Right atrium auricular region (tissue), 2 donors: ENCODE measurements around the gene PI4K2A. TPM values are rescaled to one million over a fixed set of nuclear protein-coding genes. Genes with fewer than 3 reads are reported as not detected.
"Not testable (repeated sequence)": the region's sequence is repeated elsewhere in the genome, so short reads cannot be mapped to it uniquely, and the experiment has no call there.

ENCODE experiments used
- DNase-seq: peaks from one replicate; pipeline ENCODE4 v3.0.0-alpha.2; 2019; ENCODE audit warnings: low spot score
- H3K27ac ChIP-seq, 2 donors: fragments of 200-600 bp; sonication (generic); 1 replicate in 1 of 2; 2 replicates in 1 of 2; pipeline ENCODE4 v1.5.1; 2016 to 2019
- H3K27me3 ChIP-seq, 2 donors: fragments of 200-600 bp; sonication (generic); one replicate each; pipeline versions ENCODE4 v1.5.1 to v1.6.0; 2017 to 2019
- H3K36me3 ChIP-seq: fragments of 200-600 bp; sonication (generic); one replicate; pipeline ENCODE4 v1.5.1; 2016
- H3K4me1 ChIP-seq, 2 donors: fragments of 200-600 bp; sonication (generic); one replicate each; pipeline versions ENCODE4 v1.5.1 to v1.6.0; 2017 to 2019
- H3K4me3 ChIP-seq, 2 donors: fragments of 200-600 bp; sonication (generic); 1 replicate in 1 of 2; 2 replicates in 1 of 2; pipeline ENCODE4 v1.5.1; 2017 to 2019; ENCODE audit warnings: mild to moderate bottlenecking in 1 of 2, moderate library complexity in 1 of 2
- H3K9me3 ChIP-seq, 2 donors: fragments of 200-600 bp; sonication (generic); one replicate each; pipeline ENCODE4 v1.5.1; 2019
- total RNA-seq, 2 donors: library from RNA; depleted of rRNA; stranded (reverse); fragments of >200 nt; gene quantifications; one replicate each; pipeline ENCODE4 v1.1.0, GENCODE V29; 2016
- TF ChIP-seq, protein P1 (sequence below), 2 donors: fragments of 200-600 bp; sonication (generic); IDR thresholded peaks; one replicate each; pipeline ENCODE4 v1.5.1; 2019; ENCODE audit warnings: antibody characterized with exemption in 2 of 2

The PI4K2A gene
- total RNA-seq, 2 donors from 2014 or later: 14.7 to 20.2 TPM

DNA sequence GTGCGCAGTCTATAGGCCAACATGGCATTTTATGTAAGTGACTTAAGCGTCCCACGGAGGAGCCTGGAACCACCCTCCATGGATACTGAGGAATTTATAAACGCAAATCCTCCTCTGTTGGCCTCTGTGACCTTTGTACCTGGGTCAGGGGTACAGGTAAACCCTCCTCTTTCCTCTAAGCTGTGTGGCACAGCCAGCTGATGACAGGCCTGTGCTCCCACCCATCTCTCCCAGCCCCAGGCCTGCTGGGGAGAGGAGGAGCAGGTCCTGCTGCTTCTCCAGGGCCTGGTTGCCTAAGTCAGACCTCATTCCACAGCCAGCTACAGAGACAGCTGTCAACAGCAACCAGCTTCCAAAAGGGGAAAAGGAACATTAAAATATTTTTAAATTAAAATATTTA lies 41.6 kb downstream of the PI4K2A start:
- Histone ChIP-seq H3K4me3 (no peak overlapping the region), H3K9me3 (no peaks in the 10 kb centered on the region), H3K27me3 (no peaks in the 10 kb centered on the region), H3K4me1 (peaks cover 0 to 33% of the 10 kb centered on the region in 2 donors), H3K27ac (no peak overlapping the region), H3K36me3 (peaks cover 25% of the 10 kb centered on the region)
- TF ChIP-seq, protein P1, sequence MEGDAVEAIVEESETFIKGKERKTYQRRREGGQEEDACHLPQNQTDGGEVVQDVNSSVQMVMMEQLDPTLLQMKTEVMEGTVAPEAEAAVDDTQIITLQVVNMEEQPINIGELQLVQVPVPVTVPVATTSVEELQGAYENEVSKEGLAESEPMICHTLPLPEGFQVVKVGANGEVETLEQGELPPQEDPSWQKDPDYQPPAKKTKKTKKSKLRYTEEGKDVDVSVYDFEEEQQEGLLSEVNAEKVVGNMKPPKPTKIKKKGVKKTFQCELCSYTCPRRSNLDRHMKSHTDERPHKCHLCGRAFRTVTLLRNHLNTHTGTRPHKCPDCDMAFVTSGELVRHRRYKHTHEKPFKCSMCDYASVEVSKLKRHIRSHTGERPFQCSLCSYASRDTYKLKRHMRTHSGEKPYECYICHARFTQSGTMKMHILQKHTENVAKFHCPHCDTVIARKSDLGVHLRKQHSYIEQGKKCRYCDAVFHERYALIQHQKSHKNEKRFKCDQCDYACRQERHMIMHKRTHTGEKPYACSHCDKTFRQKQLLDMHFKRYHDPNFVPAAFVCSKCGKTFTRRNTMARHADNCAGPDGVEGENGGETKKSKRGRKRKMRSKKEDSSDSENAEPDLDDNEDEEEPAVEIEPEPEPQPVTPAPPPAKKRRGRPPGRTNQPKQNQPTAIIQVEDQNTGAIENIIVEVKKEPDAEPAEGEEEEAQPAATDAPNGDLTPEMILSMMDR (IDR thresholded peaks at IDR 0.05): no peak
- no peak for DNase-seq

DNA sequence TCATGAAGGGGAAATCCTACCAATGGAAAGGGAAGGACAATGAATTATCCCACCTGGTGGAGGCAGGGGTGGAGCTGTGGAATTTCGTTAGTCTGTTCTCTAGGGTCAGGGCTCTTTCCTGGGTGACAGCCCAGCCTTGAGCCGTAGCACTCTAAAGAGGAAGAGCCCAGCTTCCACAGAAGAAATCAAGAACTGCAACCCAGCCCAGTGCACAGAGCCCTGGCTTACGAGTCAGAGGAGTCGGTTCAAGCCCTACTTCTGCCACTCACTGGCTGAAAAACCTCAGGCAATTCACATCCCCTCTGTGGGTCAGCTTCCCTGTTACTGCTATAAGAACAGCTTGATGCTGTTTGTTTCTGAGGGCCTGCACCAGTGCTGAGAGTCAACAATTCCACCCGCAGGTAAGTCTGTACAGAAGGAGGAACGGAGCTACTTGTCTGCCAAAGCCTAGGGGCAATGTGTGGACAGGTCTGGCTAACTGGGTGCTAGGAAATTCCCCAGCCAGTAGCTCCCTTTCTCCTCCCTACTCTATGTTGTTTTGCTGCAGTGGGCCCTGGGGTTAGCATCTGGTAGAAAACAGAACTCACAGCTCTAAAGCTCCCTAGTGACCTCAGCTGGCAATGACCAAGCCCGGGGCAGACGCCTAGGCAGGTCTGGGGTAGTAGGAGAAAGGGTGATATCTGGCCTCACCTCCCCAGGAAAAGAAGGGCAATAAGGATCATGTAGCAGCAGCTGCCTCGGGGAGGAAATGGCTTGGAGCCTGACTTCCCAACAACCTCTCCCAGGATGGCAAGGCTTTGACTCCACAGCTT lies 43.3 kb downstream of the PI4K2A start:
- Histone ChIP-seq H3K9me3 (no peaks in the 10 kb centered on the region), H3K36me3 (peaks cover 11% of the 10 kb centered on the region), H3K4me3 (peak overlapping the region in 1 of 2 donors; percentile 16), H3K27me3 (no peaks in the 10 kb centered on the region), H3K4me1 (peaks cover 0 to 47% of the 10 kb centered on the region in 2 donors), H3K27ac (peak overlapping the region; percentile 94 to 97)
- TF ChIP-seq, protein P1 (IDR thresholded peaks at IDR 0.05): no peak
- DNase-seq: no peak

DNA sequence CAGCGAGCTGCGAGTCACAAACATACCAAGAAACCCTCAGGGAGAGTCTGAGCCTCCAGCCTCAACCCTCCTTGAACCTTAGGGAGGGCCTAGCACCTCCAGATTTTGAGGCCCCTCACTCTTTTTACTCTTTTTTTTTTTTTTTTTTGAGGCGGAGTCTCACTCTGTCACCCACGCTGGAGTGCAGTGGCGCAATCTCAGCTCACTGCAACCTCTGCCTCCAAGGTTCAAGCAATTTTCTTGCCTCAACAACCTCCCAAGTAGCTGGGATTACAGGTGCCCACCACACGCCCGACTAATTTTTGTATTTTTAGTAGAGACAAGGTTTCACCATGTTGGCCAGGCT lies 43.9 kb downstream of the PI4K2A start:
- H3K27me3 ChIP-seq, DNase-seq, H3K9me3 ChIP-seq, H3K36me3 ChIP-seq, H3K4me3 ChIP-seq: not testable (repeated sequence)
- peaks cover 0 to 52% of the 10 kb centered on the region in 2 donors for H3K4me1 ChIP-seq
- peak overlapping the region; percentile 94 to 97 for H3K27ac ChIP-seq

DNA sequence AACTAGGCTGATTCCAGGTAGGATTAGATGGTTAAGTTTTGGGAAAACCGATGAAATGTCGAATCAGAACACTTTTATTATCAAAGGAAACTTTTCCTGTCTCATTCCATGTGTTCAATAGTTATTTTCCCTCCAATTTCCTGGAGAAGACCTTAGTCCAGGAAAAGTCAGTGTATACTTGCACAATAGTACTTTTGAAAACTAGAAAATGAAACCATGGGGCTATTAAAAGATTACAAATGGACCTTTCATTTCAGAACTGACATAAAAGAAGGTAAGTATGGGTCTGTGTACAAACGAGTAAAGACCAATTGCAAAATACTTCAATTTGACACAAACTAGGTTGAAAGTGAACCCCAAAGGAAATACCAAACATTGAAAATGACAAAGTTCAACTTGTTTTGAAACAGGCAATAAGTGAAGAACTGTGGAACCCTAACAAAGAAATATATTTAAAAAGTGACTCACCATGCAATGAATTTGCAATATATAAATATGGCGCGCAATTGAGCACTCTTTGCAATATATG lies 44.5 kb downstream of the PI4K2A start:
- TF ChIP-seq, protein P1 (IDR thresholded peaks at IDR 0.05): no peak
- Histone ChIP-seq H3K36me3 (peaks cover under 1% of the 10 kb centered on the region), H3K9me3 (no peaks in the 10 kb centered on the region), H3K27ac (peak overlapping the region; percentile 94 to 97), H3K4me3 (peak overlapping the region; percentile 78 to 90), H3K4me1 (peaks cover 0 to 53% of the 10 kb centered on the region in 2 donors), H3K27me3 (no peaks in the 10 kb centered on the region)
- no peak for DNase-seq

DNA sequence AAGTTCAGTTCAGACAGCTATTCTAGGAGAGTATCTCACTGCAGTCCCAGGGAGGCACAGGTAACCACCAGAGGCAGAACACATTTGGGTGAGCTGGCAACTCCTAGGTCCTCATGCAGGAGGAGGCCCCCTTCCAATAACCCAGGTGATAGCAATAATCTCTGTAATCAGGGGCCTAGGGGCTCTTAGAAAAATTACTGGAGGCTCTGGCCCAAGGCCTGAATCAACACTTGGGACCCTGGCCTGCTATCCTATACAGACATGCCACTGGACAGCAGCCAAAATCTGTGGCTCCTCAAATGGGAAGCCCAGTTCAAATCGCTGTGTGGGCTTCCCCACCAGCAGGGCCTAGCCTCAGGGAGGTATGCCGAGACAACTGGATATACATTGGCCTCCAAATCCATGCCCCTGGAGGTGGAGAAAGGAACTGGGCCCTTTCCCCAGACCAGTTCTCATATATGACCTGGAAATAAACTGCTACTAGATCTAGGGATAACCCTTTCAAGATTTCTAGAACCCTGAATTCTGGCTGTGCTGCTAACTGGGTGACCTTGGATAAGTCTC lies 45.0 kb downstream of the PI4K2A start:
- Histone ChIP-seq H3K27me3 (no peaks in the 10 kb centered on the region), H3K36me3 (no peaks in the 10 kb centered on the region), H3K9me3 (no peaks in the 10 kb centered on the region), H3K4me3 (peak overlapping the region; percentile 78 to 90), H3K27ac (peak overlapping the region; percentile 94 to 97), H3K4me1 (peaks cover 0 to 53% of the 10 kb centered on the region in 2 donors)
- DNase-seq: no peak
- TF ChIP-seq, protein P1 (IDR thresholded peaks at IDR 0.05): peak in 1 of 2 donors; percentile 30

DNA sequence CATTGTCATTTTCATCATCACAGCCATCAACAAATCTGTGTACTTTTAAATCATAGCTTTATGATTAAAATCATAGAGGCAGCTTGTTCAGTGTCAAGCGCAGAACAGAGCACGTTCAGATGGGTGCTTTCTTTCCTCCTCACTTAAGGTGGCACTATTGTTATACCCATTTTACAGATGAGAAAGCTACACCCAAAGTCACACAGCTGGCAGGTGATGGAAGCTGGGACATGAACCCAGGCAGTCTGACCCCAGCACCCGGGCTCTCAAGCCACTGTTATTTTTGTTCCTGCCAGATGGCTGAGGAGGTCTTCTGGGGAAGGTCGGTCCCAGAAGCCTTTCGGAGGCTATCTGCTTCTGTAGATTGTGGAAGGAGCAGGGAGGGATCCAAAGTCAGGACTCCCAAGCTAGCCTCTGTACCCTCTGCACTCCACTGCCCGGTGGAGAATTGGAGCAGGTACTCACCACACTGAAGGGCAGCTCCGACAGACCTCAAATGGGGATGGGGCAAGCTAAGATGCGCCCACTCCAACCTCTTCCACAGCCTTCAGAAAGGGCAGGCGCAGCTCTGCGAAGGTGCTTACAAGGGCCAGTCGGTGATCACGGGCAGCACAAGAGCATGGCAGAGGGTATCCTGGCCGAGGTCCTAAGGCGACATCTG lies 46.0 kb downstream of the PI4K2A start:
- H3K4me1 ChIP-seq: peaks cover 0 to 53% of the 10 kb centered on the region in 2 donors
- no peak for DNase-seq
- H3K27me3 ChIP-seq: no peaks in the 10 kb centered on the region
- H3K27ac ChIP-seq: peak overlapping the region; percentile 94 to 97
- peak overlapping the region; percentile 78 to 90 for H3K4me3 ChIP-seq
- no peaks in the 10 kb centered on the region for H3K9me3 ChIP-seq
- TF ChIP-seq, protein P1 (IDR thresholded peaks at IDR 0.05): no peak
- no peaks in the 10 kb centered on the region for H3K36me3 ChIP-seq
